ENCODE results near the gene CPNE7.

GRCh38 chr16:89639385-89639784 is 63.8 kb downstream of the CPNE7 start:
- TF ChIP-seq KDM1A (IDR thresholded peaks at IDR 0.05; ENCODE audit: borderline replicate concordance) (no peak), EZH2 (IDR thresholded peaks at IDR 0.05; ENCODE audit: borderline replicate concordance, control insufficient read depth, low read depth, low read length) (no peak), ESRRA (IDR thresholded peaks at IDR 0.05; ENCODE audit: low read length) (no peak), SP1 (IDR thresholded peaks at IDR 0.05; ENCODE audit: low read depth, low read length) (no peak)
- TF ChIP-seq, protein P1, sequence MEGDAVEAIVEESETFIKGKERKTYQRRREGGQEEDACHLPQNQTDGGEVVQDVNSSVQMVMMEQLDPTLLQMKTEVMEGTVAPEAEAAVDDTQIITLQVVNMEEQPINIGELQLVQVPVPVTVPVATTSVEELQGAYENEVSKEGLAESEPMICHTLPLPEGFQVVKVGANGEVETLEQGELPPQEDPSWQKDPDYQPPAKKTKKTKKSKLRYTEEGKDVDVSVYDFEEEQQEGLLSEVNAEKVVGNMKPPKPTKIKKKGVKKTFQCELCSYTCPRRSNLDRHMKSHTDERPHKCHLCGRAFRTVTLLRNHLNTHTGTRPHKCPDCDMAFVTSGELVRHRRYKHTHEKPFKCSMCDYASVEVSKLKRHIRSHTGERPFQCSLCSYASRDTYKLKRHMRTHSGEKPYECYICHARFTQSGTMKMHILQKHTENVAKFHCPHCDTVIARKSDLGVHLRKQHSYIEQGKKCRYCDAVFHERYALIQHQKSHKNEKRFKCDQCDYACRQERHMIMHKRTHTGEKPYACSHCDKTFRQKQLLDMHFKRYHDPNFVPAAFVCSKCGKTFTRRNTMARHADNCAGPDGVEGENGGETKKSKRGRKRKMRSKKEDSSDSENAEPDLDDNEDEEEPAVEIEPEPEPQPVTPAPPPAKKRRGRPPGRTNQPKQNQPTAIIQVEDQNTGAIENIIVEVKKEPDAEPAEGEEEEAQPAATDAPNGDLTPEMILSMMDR (IDR thresholded peaks at IDR 0.05 in 2 of 3, conservative IDR thresholded peaks at IDR 0.05 in 1 of 3; ENCODE audit: control insufficient read depth in 2 of 3, extremely low read depth in 1 of 3, insufficient read depth in 1 of 3, low read depth in 3 of 3, low read length in 3 of 3), result no peak

All from GM12878 (cell line).